ENCODE results near the gene PPP1R9A.

PPP1R9A gene

GRCh38 chr7:94962661-94963060, 55.3 kb downstream of the PPP1R9A start:
- H3K27ac ChIP-seq: no peak overlapping the region
- no peak for TF ChIP-seq ZFX (IDR thresholded peaks at IDR 0.05)
- TF ChIP-seq CTCF (conservative IDR thresholded peaks at IDR 0.05): no peak

GRCh38 chr7:94969434-94970084, 62.2 kb downstream of the PPP1R9A start:
- H3K27ac ChIP-seq: no peak overlapping the region
- no peak for TF ChIP-seq CTCF (conservative IDR thresholded peaks at IDR 0.05)
- no peak for TF ChIP-seq ZFX (IDR thresholded peaks at IDR 0.05)

- no peak overlapping the region for H3K27ac ChIP-seq
- TF ChIP-seq CTCF (conservative IDR thresholded peaks at IDR 0.05) (no peak), ZFX (IDR thresholded peaks at IDR 0.05) (no peak)
These were observed 62.7 kb downstream of the PPP1R9A start for GRCh38 chr7:94970085-94970576.

DNA sequence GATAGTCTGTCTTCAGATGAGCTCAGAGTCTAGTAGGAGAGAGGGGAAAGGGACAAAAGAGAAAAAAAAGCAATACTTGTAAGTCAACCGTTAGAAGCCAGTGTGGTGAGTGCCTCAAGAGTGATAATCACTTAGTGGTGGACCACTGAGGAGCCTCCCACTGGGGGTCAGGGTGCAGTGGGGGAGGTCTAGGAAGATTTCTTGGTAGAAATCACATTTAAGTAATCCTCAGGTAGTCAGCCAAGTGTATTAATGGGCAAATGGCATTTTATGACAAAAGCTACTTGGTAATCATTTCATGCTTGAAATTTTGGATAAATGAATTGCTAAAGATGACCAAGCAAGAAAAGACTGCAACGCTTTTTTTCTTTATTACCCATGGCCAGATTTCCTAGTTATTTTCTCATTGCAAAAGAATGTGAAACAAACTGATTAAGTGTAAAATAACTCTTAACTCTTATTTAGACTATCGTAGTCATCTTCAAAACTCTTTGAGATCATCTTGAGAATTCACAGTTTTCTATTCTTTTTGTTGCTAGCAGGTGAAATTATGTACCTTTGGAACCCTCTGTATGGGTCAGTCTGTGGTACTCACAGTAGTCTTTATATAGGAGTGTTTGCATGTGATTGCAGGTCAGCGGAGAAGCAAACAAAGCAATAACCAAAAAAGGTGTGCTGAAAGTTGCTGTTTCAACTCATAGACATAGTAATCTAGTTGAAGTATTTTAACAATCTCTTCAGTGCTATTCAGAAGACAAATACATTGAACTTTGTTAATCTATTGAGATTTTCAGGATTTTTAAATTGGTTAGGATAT, 63.9 kb downstream of the PPP1R9A start:
- TF ChIP-seq CTCF (conservative IDR thresholded peaks at IDR 0.05) (no peak), ZFX (IDR thresholded peaks at IDR 0.05) (no peak)

DNA sequence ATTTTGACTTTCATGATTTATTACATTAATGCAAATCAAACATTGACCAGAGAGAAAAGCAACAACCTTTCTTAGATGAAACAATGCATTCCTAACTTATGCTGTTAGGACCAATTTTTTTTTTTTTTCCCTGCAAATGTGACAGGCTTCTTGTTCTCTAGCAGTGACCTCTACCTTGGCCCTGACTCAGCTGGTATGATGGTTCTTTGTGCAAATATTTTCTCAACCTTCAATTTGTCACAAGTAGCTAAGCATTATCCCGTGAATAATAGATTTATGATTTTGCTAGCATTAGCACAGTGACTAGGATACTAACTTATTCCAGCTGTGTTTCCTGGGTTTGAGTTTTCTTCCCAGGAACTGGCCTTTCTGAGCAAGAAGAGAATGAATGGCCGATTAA, 64.9 kb downstream of the PPP1R9A start:
- TF ChIP-seq ZFX (IDR thresholded peaks at IDR 0.05) (no peak), CTCF (conservative IDR thresholded peaks at IDR 0.05) (no peak)
- no peak overlapping the region for H3K27ac ChIP-seq

More for the DNA sequence above, 63.9 kb downstream of the PPP1R9A start:
- H3K27ac ChIP-seq: no peak overlapping the region

DNA sequence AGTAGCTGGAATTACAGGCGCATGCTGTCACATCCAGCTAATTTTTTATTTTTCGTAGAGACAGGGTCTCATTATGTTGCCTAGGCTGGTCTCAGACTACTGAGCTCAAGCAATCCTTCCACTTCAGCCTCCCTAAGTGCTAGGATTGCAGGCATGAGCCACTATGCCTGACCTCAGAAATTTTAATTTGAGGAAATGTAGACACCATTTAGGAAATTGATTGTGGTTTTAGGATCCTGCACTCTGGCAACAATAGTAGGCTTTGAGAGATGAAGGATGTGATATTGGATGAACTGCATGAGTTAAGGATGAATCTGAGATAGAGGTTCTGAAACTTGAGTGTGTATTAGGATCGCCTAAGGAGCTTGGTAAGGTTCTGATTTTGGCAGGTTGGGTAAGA, 66.5 kb downstream of the PPP1R9A start:
- no peak overlapping the region for H3K27ac ChIP-seq
- no peak for TF ChIP-seq ZFX (IDR thresholded peaks at IDR 0.05)
- TF ChIP-seq CTCF (conservative IDR thresholded peaks at IDR 0.05): no peak

DNA sequence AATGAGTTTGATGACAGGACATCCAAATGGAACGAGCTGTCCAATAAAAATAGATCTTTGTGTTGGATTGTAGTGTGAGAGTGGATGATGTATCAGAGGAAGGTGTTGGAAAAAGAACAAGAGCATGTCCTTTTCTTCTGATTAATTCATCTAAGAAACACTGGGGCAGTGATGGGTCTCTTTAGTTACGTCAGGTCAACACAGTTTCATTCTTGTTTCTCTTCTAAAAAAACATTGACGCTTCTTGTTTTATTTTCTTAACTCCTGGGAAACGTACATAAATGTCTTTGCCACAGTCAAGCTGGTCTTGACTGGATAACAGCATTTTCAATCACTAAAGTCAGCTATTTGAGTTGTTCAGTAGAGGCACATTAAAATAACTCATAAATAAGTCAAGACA, 67.0 kb downstream of the PPP1R9A start:
- no peak overlapping the region for H3K27ac ChIP-seq
- TF ChIP-seq CTCF (conservative IDR thresholded peaks at IDR 0.05) (no peak), ZFX (IDR thresholded peaks at IDR 0.05) (no peak)
